ENCODE measurements around the gene TMTC1. TPM values are rescaled to one million over a fixed set of nuclear protein-coding genes. Genes with fewer than 3 reads are reported as not detected.

TMTC1 gene
- polyA plus RNA-seq, 1 of the 3 experiments (the other 2 are of a cell fraction): 0.13 TPM

DNA sequence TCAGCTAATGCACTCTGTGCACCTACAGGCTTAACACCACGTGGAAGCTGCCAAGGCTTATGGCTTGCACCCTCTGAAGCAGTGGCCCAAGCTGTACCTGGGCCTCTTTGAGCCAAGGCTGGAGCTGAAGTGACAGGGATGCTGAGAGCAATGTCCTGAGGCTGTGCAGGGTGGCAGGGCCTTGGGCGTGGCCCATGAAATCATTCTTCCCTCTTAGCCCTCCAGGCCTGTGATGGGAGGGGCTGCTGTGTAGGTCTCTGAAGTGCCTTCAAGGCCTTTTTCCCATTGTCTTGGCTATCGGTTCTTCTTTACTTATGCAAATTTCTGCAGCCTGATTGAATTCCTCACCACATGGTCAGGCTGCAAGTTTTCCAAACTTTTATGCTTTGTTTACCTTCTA, 47.4 kb upstream of the TMTC1 start (continued):
- TF ChIP-seq, protein P1, sequence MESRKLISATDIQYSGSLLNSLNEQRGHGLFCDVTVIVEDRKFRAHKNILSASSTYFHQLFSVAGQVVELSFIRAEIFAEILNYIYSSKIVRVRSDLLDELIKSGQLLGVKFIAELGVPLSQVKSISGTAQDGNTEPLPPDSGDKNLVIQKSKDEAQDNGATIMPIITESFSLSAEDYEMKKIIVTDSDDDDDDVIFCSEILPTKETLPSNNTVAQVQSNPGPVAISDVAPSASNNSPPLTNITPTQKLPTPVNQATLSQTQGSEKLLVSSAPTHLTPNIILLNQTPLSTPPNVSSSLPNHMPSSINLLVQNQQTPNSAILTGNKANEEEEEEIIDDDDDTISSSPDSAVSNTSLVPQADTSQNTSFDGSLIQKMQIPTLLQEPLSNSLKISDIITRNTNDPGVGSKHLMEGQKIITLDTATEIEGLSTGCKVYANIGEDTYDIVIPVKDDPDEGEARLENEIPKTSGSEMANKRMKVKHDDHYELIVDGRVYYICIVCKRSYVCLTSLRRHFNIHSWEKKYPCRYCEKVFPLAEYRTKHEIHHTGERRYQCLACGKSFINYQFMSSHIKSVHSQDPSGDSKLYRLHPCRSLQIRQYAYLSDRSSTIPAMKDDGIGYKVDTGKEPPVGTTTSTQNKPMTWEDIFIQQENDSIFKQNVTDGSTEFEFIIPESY (IDR thresholded peaks at IDR 0.05; ENCODE audit: borderline replicate concordance, low read depth): no peak
- TF ChIP-seq EZH2phosphoT487 (IDR thresholded peaks at IDR 0.05; ENCODE audit: borderline replicate concordance, low read depth): no peak
- TF ChIP-seq, protein P2, sequence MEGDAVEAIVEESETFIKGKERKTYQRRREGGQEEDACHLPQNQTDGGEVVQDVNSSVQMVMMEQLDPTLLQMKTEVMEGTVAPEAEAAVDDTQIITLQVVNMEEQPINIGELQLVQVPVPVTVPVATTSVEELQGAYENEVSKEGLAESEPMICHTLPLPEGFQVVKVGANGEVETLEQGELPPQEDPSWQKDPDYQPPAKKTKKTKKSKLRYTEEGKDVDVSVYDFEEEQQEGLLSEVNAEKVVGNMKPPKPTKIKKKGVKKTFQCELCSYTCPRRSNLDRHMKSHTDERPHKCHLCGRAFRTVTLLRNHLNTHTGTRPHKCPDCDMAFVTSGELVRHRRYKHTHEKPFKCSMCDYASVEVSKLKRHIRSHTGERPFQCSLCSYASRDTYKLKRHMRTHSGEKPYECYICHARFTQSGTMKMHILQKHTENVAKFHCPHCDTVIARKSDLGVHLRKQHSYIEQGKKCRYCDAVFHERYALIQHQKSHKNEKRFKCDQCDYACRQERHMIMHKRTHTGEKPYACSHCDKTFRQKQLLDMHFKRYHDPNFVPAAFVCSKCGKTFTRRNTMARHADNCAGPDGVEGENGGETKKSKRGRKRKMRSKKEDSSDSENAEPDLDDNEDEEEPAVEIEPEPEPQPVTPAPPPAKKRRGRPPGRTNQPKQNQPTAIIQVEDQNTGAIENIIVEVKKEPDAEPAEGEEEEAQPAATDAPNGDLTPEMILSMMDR (IDR thresholded peaks at IDR 0.05): no peak
- no peak for TF ChIP-seq FOSL2 (IDR thresholded peaks at IDR 0.05; ENCODE audit: borderline replicate concordance, low read depth)
- TF ChIP-seq, protein P3, sequence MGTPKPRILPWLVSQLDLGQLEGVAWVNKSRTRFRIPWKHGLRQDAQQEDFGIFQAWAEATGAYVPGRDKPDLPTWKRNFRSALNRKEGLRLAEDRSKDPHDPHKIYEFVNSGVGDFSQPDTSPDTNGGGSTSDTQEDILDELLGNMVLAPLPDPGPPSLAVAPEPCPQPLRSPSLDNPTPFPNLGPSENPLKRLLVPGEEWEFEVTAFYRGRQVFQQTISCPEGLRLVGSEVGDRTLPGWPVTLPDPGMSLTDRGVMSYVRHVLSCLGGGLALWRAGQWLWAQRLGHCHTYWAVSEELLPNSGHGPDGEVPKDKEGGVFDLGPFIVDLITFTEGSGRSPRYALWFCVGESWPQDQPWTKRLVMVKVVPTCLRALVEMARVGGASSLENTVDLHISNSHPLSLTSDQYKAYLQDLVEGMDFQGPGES (IDR thresholded peaks at IDR 0.05; ENCODE audit: low read depth, low read length): no peak
- TF ChIP-seq GABPA (IDR thresholded peaks at IDR 0.05; ENCODE audit: low read depth): no peak

DNA sequence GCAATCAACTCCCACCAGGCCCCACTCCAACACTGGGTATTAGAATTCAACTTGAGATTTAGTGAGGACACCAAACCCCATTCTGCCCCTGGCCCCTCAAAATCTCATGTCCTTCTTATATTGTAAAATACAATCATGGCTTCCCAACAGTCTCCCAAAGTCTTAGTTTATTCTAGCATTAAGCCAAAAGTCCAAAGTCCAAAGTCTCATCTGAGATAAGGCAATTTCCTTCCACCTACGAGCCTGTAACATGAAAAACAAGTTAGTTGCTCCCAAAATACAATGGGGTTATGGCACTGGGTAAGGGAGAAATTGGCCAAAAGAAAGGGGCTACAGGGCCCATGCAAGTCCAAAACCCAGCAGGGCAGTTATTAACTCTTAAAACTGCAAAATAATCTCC, 46.6 kb upstream of the TMTC1 start:
- no peak overlapping the region for H3K27ac ChIP-seq (ENCODE audit: low read depth in 2 of 2, low read length in 1 of 2)
- no peak overlapping the region for H2AFZ ChIP-seq (ENCODE audit: low read depth)
- ChIA-PET POLR2A (no interaction called here), CTCF (no interaction called here)
- H3K27me3 ChIP-seq (ENCODE audit: insufficient read depth): no peaks in the 10 kb centered on the region
- H3K4me1 ChIP-seq (ENCODE audit: control insufficient read depth in 1 of 2, insufficient read depth in 2 of 2, low read depth in 1 of 2, low read length in 1 of 2): no peaks in the 10 kb centered on the region
- H3K4me3 ChIP-seq (ENCODE audit: low read depth in 2 of 2, low read length in 1 of 2): no peak overlapping the region
- no peak for DNase-seq
- no peaks in the 10 kb centered on the region for H4K20me1 ChIP-seq (ENCODE audit: insufficient read depth)
- WGBS (ENCODE audit: low lambda C conversion rate): 0% methylated on average over 1 of the region's 1 CpG
- H3K9me3 ChIP-seq: no peaks in the 10 kb centered on the region
- H3K79me2 ChIP-seq (ENCODE audit: insufficient read depth): no peaks in the 10 kb centered on the region
- H3K36me3 ChIP-seq (replicated peaks in 1 of 2; ENCODE audit: control insufficient read depth in 1 of 2, insufficient read depth in 2 of 2, low read length in 1 of 2): no peaks in the 10 kb centered on the region
- no peaks in the 10 kb centered on the region for H3K9me2 ChIP-seq
- H3K4me2 ChIP-seq: no peak overlapping the region
- TF ChIP-seq, protein P4, sequence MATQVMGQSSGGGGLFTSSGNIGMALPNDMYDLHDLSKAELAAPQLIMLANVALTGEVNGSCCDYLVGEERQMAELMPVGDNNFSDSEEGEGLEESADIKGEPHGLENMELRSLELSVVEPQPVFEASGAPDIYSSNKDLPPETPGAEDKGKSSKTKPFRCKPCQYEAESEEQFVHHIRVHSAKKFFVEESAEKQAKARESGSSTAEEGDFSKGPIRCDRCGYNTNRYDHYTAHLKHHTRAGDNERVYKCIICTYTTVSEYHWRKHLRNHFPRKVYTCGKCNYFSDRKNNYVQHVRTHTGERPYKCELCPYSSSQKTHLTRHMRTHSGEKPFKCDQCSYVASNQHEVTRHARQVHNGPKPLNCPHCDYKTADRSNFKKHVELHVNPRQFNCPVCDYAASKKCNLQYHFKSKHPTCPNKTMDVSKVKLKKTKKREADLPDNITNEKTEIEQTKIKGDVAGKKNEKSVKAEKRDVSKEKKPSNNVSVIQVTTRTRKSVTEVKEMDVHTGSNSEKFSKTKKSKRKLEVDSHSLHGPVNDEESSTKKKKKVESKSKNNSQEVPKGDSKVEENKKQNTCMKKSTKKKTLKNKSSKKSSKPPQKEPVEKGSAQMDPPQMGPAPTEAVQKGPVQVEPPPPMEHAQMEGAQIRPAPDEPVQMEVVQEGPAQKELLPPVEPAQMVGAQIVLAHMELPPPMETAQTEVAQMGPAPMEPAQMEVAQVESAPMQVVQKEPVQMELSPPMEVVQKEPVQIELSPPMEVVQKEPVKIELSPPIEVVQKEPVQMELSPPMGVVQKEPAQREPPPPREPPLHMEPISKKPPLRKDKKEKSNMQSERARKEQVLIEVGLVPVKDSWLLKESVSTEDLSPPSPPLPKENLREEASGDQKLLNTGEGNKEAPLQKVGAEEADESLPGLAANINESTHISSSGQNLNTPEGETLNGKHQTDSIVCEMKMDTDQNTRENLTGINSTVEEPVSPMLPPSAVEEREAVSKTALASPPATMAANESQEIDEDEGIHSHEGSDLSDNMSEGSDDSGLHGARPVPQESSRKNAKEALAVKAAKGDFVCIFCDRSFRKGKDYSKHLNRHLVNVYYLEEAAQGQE (IDR thresholded peaks at IDR 0.05; ENCODE audit: low read depth, low read length): no peak
- no peaks in the 10 kb centered on the region for H3F3A ChIP-seq (replicated peaks; ENCODE audit: insufficient read depth)
- H3K9ac ChIP-seq: no peak overlapping the region
